Activated CD8-positive, alpha-beta T cell treated with anti-CD3 and anti-CD28 coated beads for 36 hours (primary cell): ENCODE results near the gene TMEM101. TPM values are rescaled to one million over a fixed set of nuclear protein-coding genes. Genes with fewer than 3 reads are reported as not detected.

Source experiments
- ATAC-seq: fragments of 200-7000 bp; cut with Tn5 transposase; one replicate; pipeline ENCODE4 v1.10.0; 2021; ENCODE audit warnings: mild to moderate bottlenecking, moderate library complexity
- CTCF ChIA-PET: fragments of 350-600 bp; sonication (Branson Sonifier 250); formaldehyde crosslinking; loops from one replicate; lab custom pipeline; 2021; ENCODE audit warnings: antibody characterized with exemption; lab: Charles Lee
- POLR2A ChIA-PET: fragments of 350-600 bp; sonication (Branson Sonifier 250); formaldehyde crosslinking; loops from one replicate; lab custom pipeline; 2021; ENCODE audit warnings: antibody characterized with exemption; lab: Charles Lee
- DNase-seq: peaks from one replicate; pipeline ENCODE4 v3.0.0-alpha.2; 2020
- H3K27ac Mint-ChIP-seq: one replicate; pipeline ENCODE4 v1.8.0; 2021; ENCODE audit warnings: mild to moderate bottlenecking, mixed read lengths
- H3K27me3 Mint-ChIP-seq: one replicate; pipeline ENCODE4 v1.8.0; 2021; ENCODE audit warnings: mixed read lengths
- H3K36me3 Mint-ChIP-seq: one replicate; pipeline ENCODE4 v1.8.0; 2021; ENCODE audit warnings: low read depth, mixed read lengths
- H3K4me1 Mint-ChIP-seq: one replicate; pipeline ENCODE4 v1.8.0; 2021; ENCODE audit warnings: low read depth, mixed read lengths
- H3K4me3 Mint-ChIP-seq: one replicate; pipeline ENCODE4 v1.8.0; 2021; ENCODE audit warnings: mild to moderate bottlenecking, moderate library complexity, mixed read lengths
- H3K9me3 Mint-ChIP-seq: one replicate; pipeline ENCODE4 v1.8.0; 2021; ENCODE audit warnings: mixed read lengths
- CTCF ChIP-seq: fragments of 200-600 bp; IDR thresholded peaks from one replicate; pipeline ENCODE4 v1.8.0; 2022; ENCODE audit warnings: antibody characterized with exemption, mild to moderate bottlenecking
- intact Hi-C: fragments of 100-400 bp; cut with micrococcal nuclease; formaldehyde crosslinking; loops from one replicate; pipeline ENCODE4 v1.10.0; 2022
- total RNA-seq, 2 experiments: library from RNA; stranded (reverse); gene quantifications; one replicate each; pipeline ENCODE4 v1.2.3, GENCODE V29; 2021

TMEM101 gene
- total RNA-seq, 2 experiments from 2014 or later: 26.1 to 28.5 TPM

- ATAC-seq: no peak
- peak overlapping the region; percentile 29 for H3K4me3 Mint-ChIP-seq
- H3K4me1 Mint-ChIP-seq: peaks cover 24% of the 10 kb centered on the region
- H3K9me3 Mint-ChIP-seq: no peaks in the 10 kb centered on the region
- peak; percentile 41 for DNase-seq
- no peak for TF ChIP-seq CTCF
- H3K36me3 Mint-ChIP-seq: peaks cover 9% of the 10 kb centered on the region
- H3K27ac Mint-ChIP-seq: no peak overlapping the region
- H3K27me3 Mint-ChIP-seq: peaks cover 17% of the 10 kb centered on the region
- ChIA-PET CTCF (interaction anchor here (0.8 to 1.3 kb wide), 3 partner anchors 22 to 98 kb away, joined by 3 to 4 read pairs (median 3); partner anchors contain the start of gene MPP2), POLR2A (interaction anchor here (1.1 to 1.4 kb wide), 2 partner anchors 10 to 47 kb away, joined by 3 to 5 read pairs; partner anchors contain the start of gene TMEM101)
- intact Hi-C loops: no loop called here
These were observed 9.8 kb downstream of the TMEM101 start for GRCh38 chr17:44004761-44005526.

GRCh38 chr17:44004077-44004760 lies 10.5 kb downstream of the TMEM101 start, which contains the start of gene NAGS:
Gene NAGS (plus strand): TSS chr17:44004622. CDS start chr17:44004664, 42 bp downstream.
- H3K4me3 Mint-ChIP-seq: peak within 1 kb of the TSS; percentile 29
- no peaks in the 10 kb centered on the region for H3K9me3 Mint-ChIP-seq
- ChIA-PET CTCF (interaction anchor here (1.3 to 3.4 kb wide), 2 partner anchors 21 to 61 kb away, joined by 3 to 12 read pairs; partner anchors contain the start of gene PPY), POLR2A (interaction anchor here (1.1 to 1.4 kb wide), 2 partner anchors 10 to 47 kb away, joined by 3 to 5 read pairs; partner anchors contain the start of gene TMEM101)
- DNase-seq: peak; percentile 30
- no peak for TF ChIP-seq CTCF
- intact Hi-C loops: no loop called here
- peaks cover 24% of the 10 kb centered on the region for H3K4me1 Mint-ChIP-seq
- no peak within 1 kb of the TSS for H3K27ac Mint-ChIP-seq
- peaks cover 17% of the 10 kb centered on the region for H3K27me3 Mint-ChIP-seq
- H3K36me3 Mint-ChIP-seq: peaks cover 7% of the 10 kb centered on the region
- no peak for ATAC-seq

- H3K27ac Mint-ChIP-seq: no peak overlapping the region
- POLR2A ChIA-PET: interaction anchor here (1.0 kb wide), 1 partner anchor 19 kb away, joined by 5 read pairs; no protein-coding TSS in a partner anchor
- ATAC-seq (no peak), DNase-seq (no peak)
- H3K9me3 Mint-ChIP-seq: no peaks in the 10 kb centered on the region
- CTCF ChIA-PET: interaction anchor here (0.9 to 3.4 kb wide), 4 partner anchors 9 to 123 kb away, joined by 3 to 12 read pairs (median 3); partner anchors contain the start of gene PPY
- no peak overlapping the region for H3K4me3 Mint-ChIP-seq
- H3K4me1 Mint-ChIP-seq: peaks cover 13% of the 10 kb centered on the region
- no peaks in the 10 kb centered on the region for H3K36me3 Mint-ChIP-seq
- intact Hi-C loops: no loop called here
- H3K27me3 Mint-ChIP-seq: peaks cover 17% of the 10 kb centered on the region
- TF ChIP-seq CTCF: no peak
These were observed 12.5 kb downstream of the TMEM101 start for GRCh38 chr17:44002141-44002848.

GRCh38 chr17:44001461-44001920 lies 13.3 kb downstream of the TMEM101 start:
- no peak for DNase-seq
- ChIA-PET CTCF (interaction anchor here (3.4 kb wide), 1 partner anchor 58 kb away, joined by 12 read pairs; the partner anchor contains the start of gene PPY), POLR2A (no interaction called here)
- Mint-ChIP-seq H3K27me3 (peaks cover 18% of the 10 kb centered on the region), H3K36me3 (no peaks in the 10 kb centered on the region), H3K27ac (peak overlapping the region; percentile 53), H3K9me3 (no peaks in the 10 kb centered on the region), H3K4me3 (no peak overlapping the region), H3K4me1 (peaks cover 9% of the 10 kb centered on the region)
- ATAC-seq: no peak
- intact Hi-C loops: no loop called here
- TF ChIP-seq CTCF: no peak
